GM23338 (cell line): ENCODE measurements around the gene ZNF823. TPM values are rescaled to one million over a fixed set of nuclear protein-coding genes. Genes with fewer than 3 reads are reported as not detected.

Source experiments
- ATAC-seq: fragments of 200-7000 bp; cut with Tn5 transposase; 3 replicates; pipeline ENCODE4 v1.9.1; 2020
- DNase-seq: peaks from one replicate; pipeline ENCODE4 v3.0.0-alpha.2; 2015; ENCODE audit warnings: low spot score
- H2AFZ ChIP-seq: fragments of 200-600 bp; sonication (generic); 2 replicates; pipeline ENCODE4 v1.8.0; 2016; ENCODE audit warnings: antibody characterized with exemption, mild to moderate bottlenecking, moderate library complexity
- H3F3A ChIP-seq: fragments of 200-600 bp; sonication (generic); replicated peaks from 2 replicates; pipeline ENCODE4 v1.8.0; 2017; ENCODE audit warnings: antibody characterized with exemption, mixed run types, low read depth
- H3K27ac ChIP-seq: fragments of 200-600 bp; sonication (generic); 2 replicates; pipeline ENCODE4 v1.6.1; 2016; ENCODE audit warnings: low read depth
- H3K27me3 ChIP-seq: fragments of 200-600 bp; sonication (generic); 2 replicates; pipeline ENCODE4 v1.8.0; 2016; ENCODE audit warnings: mild to moderate bottlenecking, mixed run types, moderate library complexity; ENCODE audit not compliant: insufficient read depth
- H3K36me3 ChIP-seq: fragments of 200-600 bp; sonication (generic); 2 replicates; pipeline ENCODE4 v1.8.0; 2016; ENCODE audit warnings: mild to moderate bottlenecking; ENCODE audit not compliant: insufficient read depth
- H3K4me1 ChIP-seq: fragments of 200-600 bp; sonication (generic); 2 replicates; pipeline ENCODE4 v1.8.0; 2016; ENCODE audit warnings: mild to moderate bottlenecking, moderate library complexity; ENCODE audit not compliant: insufficient read depth
- H3K4me2 ChIP-seq: fragments of 200-600 bp; sonication (generic); 2 replicates; pipeline ENCODE4 v1.7.1; 2017; ENCODE audit warnings: mixed run types
- H3K4me3 ChIP-seq: fragments of 200-600 bp; sonication (generic); 2 replicates; pipeline ENCODE4 v1.6.1; 2016; ENCODE audit warnings: mixed run types
- H3K79me2 ChIP-seq: fragments of 200-600 bp; sonication (generic); replicated peaks from 2 replicates; pipeline ENCODE4 v1.8.0; 2017; ENCODE audit warnings: mild to moderate bottlenecking; ENCODE audit not compliant: insufficient read depth
- H3K9me2 ChIP-seq: fragments of 200-600 bp; sonication (generic); 2 replicates; pipeline ENCODE4 v1.8.0; 2017; ENCODE audit not compliant: insufficient read depth
- H4K20me1 ChIP-seq: fragments of 200-600 bp; sonication (generic); replicated peaks from 2 replicates; pipeline ENCODE4 v1.8.0; 2017; ENCODE audit warnings: mild to moderate bottlenecking; ENCODE audit not compliant: insufficient read depth
- H3K27ac Mint-ChIP-seq: 2 replicates; pipeline ENCODE4 v1.8.0; 2020; ENCODE audit warnings: inconsistent platforms, mild to moderate bottlenecking, moderate library complexity, mixed read lengths
- H3K27me3 Mint-ChIP-seq: 3 replicates; pipeline ENCODE4 v1.8.0; 2022; ENCODE audit warnings: low read depth, mild to moderate bottlenecking, moderate library complexity, mixed read lengths, inconsistent platforms; ENCODE audit not compliant: insufficient read depth, poor library complexity
- H3K36me3 Mint-ChIP-seq: 3 replicates; pipeline ENCODE4 v1.8.0; 2021; ENCODE audit warnings: low read depth, mild to moderate bottlenecking, inconsistent platforms, moderate library complexity, mixed read lengths
- H3K4me1 Mint-ChIP-seq: 3 replicates; pipeline ENCODE4 v1.8.0; 2020; ENCODE audit warnings: mild to moderate bottlenecking, inconsistent platforms, mixed read lengths
- H3K4me3 Mint-ChIP-seq: 3 replicates; pipeline ENCODE4 v1.8.0; 2021; ENCODE audit warnings: moderate library complexity, mild to moderate bottlenecking, inconsistent platforms, mixed read lengths
- H3K9me3 Mint-ChIP-seq: 3 replicates; pipeline ENCODE4 v1.8.0; 2020; ENCODE audit warnings: moderate library complexity, mild to moderate bottlenecking, inconsistent platforms, mixed read lengths
- CREB1 ChIP-seq: fragments of 250-450 bp; sonication (Bioruptor Pico); IDR thresholded peaks from 2 replicates; pipeline ENCODE4 v1.5.0; 2020; ENCODE audit warnings: low read depth, mild to moderate bottlenecking, moderate library complexity
- CTCF ChIP-seq, 2 experiments: fragments of 200-600 bp in 1 of 2; sonication (generic) in 1 of 2; conservative IDR thresholded peaks; 2 replicates each; pipeline versions ENCODE4 v1.5.1 to v1.6.1; 2016 to 2017; ENCODE audit warnings: antibody characterized with exemption in 2 of 2, low read depth in 2 of 2, mild to moderate bottlenecking in 2 of 2, moderate library complexity in 1 of 2
- ETS1 ChIP-seq: IDR thresholded peaks from 2 replicates; pipeline ENCODE4 v1.6.1; 2016; ENCODE audit warnings: antibody characterized with exemption
- EZH2 ChIP-seq: fragments of 200-600 bp; sonication (generic); IDR thresholded peaks from one replicate; pipeline ENCODE4 v1.8.0; 2017; ENCODE audit warnings: antibody characterized with exemption, mild to moderate bottlenecking, low read depth; ENCODE audit not compliant: unreplicated experiment
- EZH2phosphoT487 ChIP-seq: fragments of 200-600 bp; sonication (generic); IDR thresholded peaks from one replicate; pipeline ENCODE4 v1.8.1; 2018; ENCODE audit warnings: antibody characterized with exemption; ENCODE audit not compliant: unreplicated experiment
- JUNB ChIP-seq: IDR thresholded peaks from one replicate; pipeline ENCODE4 v1.6.1; 2016; ENCODE audit warnings: antibody characterized with exemption; ENCODE audit not compliant: unreplicated experiment
- NANOG ChIP-seq: IDR thresholded peaks from 2 replicates; pipeline ENCODE4 v1.6.1; 2016; ENCODE audit warnings: antibody characterized with exemption, borderline replicate concordance
- POLR2AphosphoS5 ChIP-seq: IDR thresholded peaks from 2 replicates; pipeline ENCODE4 v1.6.1; 2016; ENCODE audit warnings: antibody characterized with exemption, low read depth
- REST ChIP-seq: IDR thresholded peaks from one replicate; pipeline ENCODE4 v1.6.1; 2018; ENCODE audit warnings: antibody characterized with exemption; ENCODE audit not compliant: unreplicated experiment
- STAT1 ChIP-seq: IDR thresholded peaks from one replicate; pipeline ENCODE4 v1.6.1; 2016; ENCODE audit warnings: antibody characterized with exemption; ENCODE audit not compliant: unreplicated experiment
- ZNF114 ChIP-seq: fragments of 250-450 bp; sonication (Bioruptor Pico); IDR thresholded peaks from 2 replicates; pipeline ENCODE4 v1.5.0; 2020; ENCODE audit warnings: mild to moderate bottlenecking, moderate library complexity
- ZNF331 ChIP-seq: fragments of 250-450 bp; sonication (Bioruptor Pico); IDR thresholded peaks from 2 replicates; pipeline ENCODE4 v1.5.0; 2020; ENCODE audit warnings: low read depth, mild to moderate bottlenecking, moderate library complexity
- ZNF462 ChIP-seq: fragments of 250-450 bp; sonication (Bioruptor Pico); IDR thresholded peaks from 2 replicates; pipeline ENCODE4 v1.5.0; 2020; ENCODE audit warnings: mild to moderate bottlenecking, moderate library complexity
- polyA plus RNA-seq: library from polyadenylated mRNA; unstranded; fragments of >200 nt; fragmentation: Nextera tagmentation; extraction: Ambion mirVana; gene quantifications from 2 replicates; pipeline ENCODE4 v1.2.1, GENCODE V29; 2016
- total RNA-seq: library from RNA; depleted of rRNA; stranded (reverse); fragments of >200 nt; shearing (Covaris generic); gene quantifications from 2 replicates; pipeline ENCODE4 v1.2.3, GENCODE V29; 2014

ZNF823 gene
- total and polyA plus RNA-seq, 2 experiments from 2014 or later = 1.3 to 3.0 TPM

- no peak overlapping the region for H3K27ac Mint-ChIP-seq
- no peak overlapping the region for H3K4me3 Mint-ChIP-seq
- DNase-seq (no peak), ATAC-seq (no peak)
- Histone ChIP-seq H2AFZ (no peak overlapping the region), H3K4me1 (no peaks in the 10 kb centered on the region), H4K20me1 (no peaks in the 10 kb centered on the region), H3K4me2 (no peak overlapping the region), H3K79me2 (no peaks in the 10 kb centered on the region), H3K27me3 (no peaks in the 10 kb centered on the region), H3K9me2 (no peaks in the 10 kb centered on the region), H3K4me3 (no peak overlapping the region), H3K36me3 (peaks cover 15% of the 10 kb centered on the region), H3F3A (no peaks in the 10 kb centered on the region), H3K27ac (no peak overlapping the region)
- peaks cover 86% of the 10 kb centered on the region for H3K9me3 Mint-ChIP-seq
- peaks cover 5% of the 10 kb centered on the region; the same call in 2 of the 3 replicates for H3K36me3 Mint-ChIP-seq
- no peak for TF ChIP-seq REST
- no peak for TF ChIP-seq CREB1 (CRISPR knock-in tag)
- no peak for TF ChIP-seq ZNF462 (CRISPR knock-in tag)
- TF ChIP-seq ZNF114 (CRISPR knock-in tag) = no peak
- no peak for TF ChIP-seq EZH2
- no peak for TF ChIP-seq JUNB
- no peak for TF ChIP-seq CTCF (conservative IDR thresholded peaks at IDR 0.05; ENCODE audit: low read depth in 2 of 2)
- no peak for TF ChIP-seq POLR2AphosphoS5
- TF ChIP-seq STAT1 = no peak
- TF ChIP-seq ETS1 = no peak
- no peak for TF ChIP-seq NANOG
- no peak for TF ChIP-seq ZNF331 (CRISPR knock-in tag)
- TF ChIP-seq EZH2phosphoT487 = no peak
- H3K4me1 Mint-ChIP-seq = no peaks in the 10 kb centered on the region
- H3K27me3 Mint-ChIP-seq = no peaks in the 10 kb centered on the region
Observed at GRCh38 chr19:11781295-11782057, 42.7 kb upstream of the ZNF823 start.
